Naive B cell (primary cell): ENCODE measurements around the gene MTMR1. TPM values are rescaled to one million over a fixed set of nuclear protein-coding genes. Genes with fewer than 3 reads are reported as not detected.
A peak's percentile ranks its signal among the peaks of the same experiment; 100 is the strongest.

ENCODE experiments used
- ATAC-seq, 2 donors: fragments of 150-1000 bp; cut with Tn5 transposase; 2 replicates each; pipeline ENCODE4 v1.10.0; 2021; ENCODE audit warnings: low read depth in 2 of 2, mild to moderate bottlenecking in 2 of 2, moderate library complexity in 2 of 2
- DNase-seq: peaks from one replicate; pipeline ENCODE4 v3.0.0; 2022
- H3K27ac Mint-ChIP-seq, 6 donors: one replicate each; pipeline ENCODE4 v1.8.0; 2020 to 2022; ENCODE audit warnings: mild to moderate bottlenecking in 6 of 6, mixed read lengths in 6 of 6, moderate library complexity in 5 of 6, inconsistent platforms in 2 of 6
- H3K27me3 Mint-ChIP-seq, 3 donors: one replicate each; pipeline ENCODE4 v1.8.0; 2021 to 2022; ENCODE audit warnings: mixed read lengths in 3 of 3, mild to moderate bottlenecking in 1 of 3
- H3K36me3 Mint-ChIP-seq, 2 donors: one replicate each; pipeline ENCODE4 v1.8.0; 2020 to 2022; ENCODE audit warnings: mixed read lengths in 2 of 2, inconsistent platforms in 1 of 2, mild to moderate bottlenecking in 1 of 2
- H3K4me1 Mint-ChIP-seq, 3 donors: one replicate each; pipeline ENCODE4 v1.8.0; 2020 to 2022; ENCODE audit warnings: mixed read lengths in 3 of 3, inconsistent platforms in 1 of 3, mild to moderate bottlenecking in 1 of 3, moderate library complexity in 1 of 3
- H3K4me3 Mint-ChIP-seq, 8 donors: one replicate each; pipeline ENCODE4 v1.8.0; 2020 to 2022; ENCODE audit warnings: mild to moderate bottlenecking in 8 of 8, mixed read lengths in 8 of 8, moderate library complexity in 8 of 8, inconsistent platforms in 2 of 8
- H3K9me3 Mint-ChIP-seq, 7 donors: one replicate each; pipeline ENCODE4 v1.8.0; 2020 to 2022; ENCODE audit warnings: mixed read lengths in 7 of 7, mild to moderate bottlenecking in 5 of 7, inconsistent platforms in 2 of 7, moderate library complexity in 1 of 7
- polyA plus RNA-seq, 6 donors: library from polyadenylated mRNA; unstranded; fragments of 300-500 nt; fragmentation: Illumina TruSeq; gene quantifications; one replicate each; pipeline ENCODE4 v1.2.3, GENCODE V29; 2021; ENCODE audit warnings: low read depth in 6 of 6

Gene MTMR1
- 10 to 100 TPM; 22.3 to 38.9 (median 34.5) TPM for polyA plus RNA-seq

DNA sequence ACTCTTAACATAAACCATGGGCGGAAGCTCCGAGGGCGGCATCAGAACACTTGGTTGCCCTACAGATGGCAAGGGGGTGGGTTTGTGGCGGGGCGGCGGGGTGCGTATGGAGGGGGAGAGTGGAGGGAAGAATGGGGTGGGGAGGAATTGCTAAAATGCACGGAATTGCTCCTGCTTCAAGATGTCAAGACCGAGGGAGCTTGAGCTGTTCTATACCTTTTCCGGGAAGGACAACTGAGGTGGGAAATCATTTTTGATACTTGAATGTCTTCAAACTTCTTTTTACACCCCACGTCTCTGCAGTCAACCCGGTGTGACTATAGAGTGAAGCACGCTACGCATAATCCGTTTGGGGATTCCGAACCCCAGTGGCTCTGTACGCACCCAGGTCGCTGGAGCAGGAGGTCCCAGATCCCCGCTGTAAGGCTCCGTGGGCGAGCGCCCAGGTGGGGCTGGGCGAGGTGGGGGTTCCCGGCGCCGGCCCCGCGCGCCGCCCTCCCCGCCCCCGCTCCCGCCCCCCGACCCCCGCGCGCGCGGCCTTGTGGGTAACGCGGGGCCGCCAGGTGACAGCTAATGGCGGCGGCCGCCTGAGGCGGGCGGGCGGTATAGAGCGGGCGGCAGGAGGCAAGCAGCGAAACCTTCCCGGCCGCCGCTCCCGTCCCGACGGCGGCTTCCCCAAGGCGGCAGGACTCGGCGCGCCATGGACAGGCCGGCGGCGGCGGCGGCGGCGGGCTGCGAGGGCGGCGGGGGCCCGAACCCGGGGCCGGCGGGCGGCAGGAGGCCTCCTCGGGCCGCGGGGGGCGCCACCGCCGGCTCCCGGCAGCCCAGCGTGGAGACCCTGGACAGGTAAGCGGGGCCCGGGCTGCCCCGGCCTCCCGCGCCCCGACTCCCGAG is at the start of gene MTMR1:
Gene MTMR1, plus strand, starts transcription at position 566 of the 894 bp plus-strand sequence. Its CDS starts 135 bp downstream, at position 701.
- peaks cover 43 to 66% (median 55%) of the 10 kb centered on the region in 3 donors for H3K4me1 Mint-ChIP-seq
- peaks cover 0 to 9% of the 10 kb centered on the region in 2 donors for H3K36me3 Mint-ChIP-seq
- H3K4me3 Mint-ChIP-seq = peak within 1 kb of the TSS; percentile 77 to 100 (median 95)

DNA sequence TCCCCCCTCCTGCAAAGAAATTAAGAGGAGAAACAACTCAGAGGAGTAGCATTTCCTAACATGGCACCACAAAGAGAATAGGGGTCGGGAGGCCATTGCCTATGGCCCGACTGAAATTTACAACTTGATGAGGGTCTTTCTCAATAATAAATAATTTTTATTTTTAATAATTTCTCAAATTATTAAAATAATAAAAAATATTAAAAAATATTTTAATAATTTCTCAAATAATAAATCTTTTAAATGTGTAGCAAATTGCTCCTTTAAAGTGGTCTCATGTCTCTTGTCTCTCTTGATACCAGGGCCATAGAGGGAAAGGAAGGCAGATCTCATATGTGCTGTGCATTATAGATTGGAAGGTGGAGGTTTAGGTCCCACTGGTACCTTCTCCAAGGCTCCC is 49.2 kb upstream of the MTMR1 start:
- Mint-ChIP-seq H3K9me3 (no peaks in the 10 kb centered on the region), H3K27me3 (no peaks in the 10 kb centered on the region), H3K36me3 (no peaks in the 10 kb centered on the region), H3K4me3 (no peak overlapping the region), H3K4me1 (no peaks in the 10 kb centered on the region), H3K27ac (no peak overlapping the region)
- DNase-seq = no peak
- no peak for ATAC-seq

More for the DNA sequence above, at the start of gene MTMR1:
- Mint-ChIP-seq H3K9me3 (peaks cover 0 to 5% (median 0%) of the 10 kb centered on the region in 7 donors), H3K27ac (peak within 1 kb of the TSS; percentile 94 to 100 (median 99)), H3K27me3 (no peaks in the 10 kb centered on the region)
- peak; percentile 66 for DNase-seq
- peak; percentile 60 to 62 for ATAC-seq

DNA sequence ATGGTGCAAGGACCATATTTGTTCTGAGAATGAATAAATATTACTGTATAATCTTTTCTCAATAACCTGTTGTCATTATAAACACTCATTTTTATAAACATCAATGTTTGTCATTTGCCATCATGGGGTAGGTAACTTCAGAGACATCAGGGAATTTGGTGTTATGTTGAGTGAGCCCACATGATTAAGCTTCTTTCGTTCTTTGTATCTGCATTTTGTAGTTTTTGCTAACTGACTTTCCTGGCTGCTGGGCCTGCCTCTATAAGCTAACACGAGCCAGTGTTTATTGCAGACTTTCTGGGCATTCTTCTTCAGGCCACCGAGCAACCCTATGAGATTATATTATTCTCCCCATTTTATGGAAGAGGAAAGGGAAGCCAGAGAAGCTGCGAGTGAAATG is 48.8 kb upstream of the MTMR1 start:
- ATAC-seq (no peak), DNase-seq (no peak)
- Mint-ChIP-seq H3K4me3 (no peak overlapping the region), H3K4me1 (no peaks in the 10 kb centered on the region), H3K27me3 (no peaks in the 10 kb centered on the region), H3K9me3 (no peaks in the 10 kb centered on the region), H3K36me3 (no peaks in the 10 kb centered on the region), H3K27ac (peak overlapping the region in 1 of 6 donors; percentile 57)

DNA sequence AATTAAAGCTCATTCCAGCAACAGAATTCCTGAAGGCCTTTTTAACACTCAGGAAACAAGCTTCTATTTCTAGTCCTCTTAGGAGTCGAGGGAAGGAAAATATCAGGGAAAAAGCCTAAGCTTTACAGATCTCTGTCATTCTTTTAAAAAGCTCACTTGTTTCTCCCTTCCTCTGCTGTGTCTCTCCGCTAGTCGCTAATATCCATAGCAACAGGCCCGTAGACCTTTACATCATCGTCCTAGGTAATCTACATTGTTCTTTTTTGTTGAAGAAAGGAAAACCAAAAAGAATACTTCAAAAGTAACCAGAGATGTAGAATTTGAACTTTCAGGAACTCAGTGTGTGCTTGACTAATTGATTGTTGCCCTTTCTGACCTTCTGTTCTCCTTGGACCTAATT is 45.9 kb upstream of the MTMR1 start:
- no peak for ATAC-seq
- DNase-seq = no peak
- Mint-ChIP-seq H3K36me3 (peaks cover 0 to 9% of the 10 kb centered on the region in 2 donors), H3K4me1 (no peaks in the 10 kb centered on the region), H3K27ac (no peak overlapping the region), H3K27me3 (no peaks in the 10 kb centered on the region), H3K4me3 (no peak overlapping the region), H3K9me3 (no peaks in the 10 kb centered on the region)

DNA sequence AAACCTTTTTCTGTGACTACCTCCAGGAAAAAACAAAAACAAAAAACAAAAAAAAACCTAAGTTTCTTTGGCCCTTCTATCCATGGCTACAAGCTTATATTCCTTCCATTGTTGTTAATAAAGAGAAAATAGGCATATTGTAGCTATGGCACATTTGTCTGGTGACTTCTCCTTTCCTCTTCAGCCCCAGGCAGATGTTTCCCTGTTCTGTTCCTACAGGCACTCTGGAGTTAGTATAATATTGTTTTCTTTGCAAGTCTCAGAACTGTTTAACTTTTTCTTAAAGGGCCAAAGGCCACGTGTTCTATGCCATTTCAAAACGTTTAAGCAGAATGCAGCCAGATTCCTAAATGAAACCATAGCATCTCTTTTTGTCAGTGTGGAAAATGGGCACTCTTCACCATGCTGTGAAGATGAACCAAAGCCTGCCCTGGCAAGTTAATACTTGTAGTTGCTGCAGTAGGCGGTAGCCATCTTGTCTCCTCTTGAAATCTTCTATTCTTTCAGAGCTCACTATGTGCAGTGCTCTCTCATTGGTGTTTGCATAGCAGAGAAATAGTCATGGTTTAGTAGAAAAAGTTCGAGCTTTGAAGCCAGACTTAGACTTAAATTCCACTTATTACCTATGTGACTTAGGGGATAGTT is 44.8 kb upstream of the MTMR1 start:
- ATAC-seq = no peak
- no peaks in the 10 kb centered on the region for H3K9me3 Mint-ChIP-seq
- no peaks in the 10 kb centered on the region for H3K27me3 Mint-ChIP-seq
- peaks cover 0 to 9% of the 10 kb centered on the region in 2 donors for H3K36me3 Mint-ChIP-seq
- no peak overlapping the region for H3K27ac Mint-ChIP-seq
- DNase-seq = no peak
- H3K4me1 Mint-ChIP-seq = no peaks in the 10 kb centered on the region
- no peak overlapping the region for H3K4me3 Mint-ChIP-seq

DNA sequence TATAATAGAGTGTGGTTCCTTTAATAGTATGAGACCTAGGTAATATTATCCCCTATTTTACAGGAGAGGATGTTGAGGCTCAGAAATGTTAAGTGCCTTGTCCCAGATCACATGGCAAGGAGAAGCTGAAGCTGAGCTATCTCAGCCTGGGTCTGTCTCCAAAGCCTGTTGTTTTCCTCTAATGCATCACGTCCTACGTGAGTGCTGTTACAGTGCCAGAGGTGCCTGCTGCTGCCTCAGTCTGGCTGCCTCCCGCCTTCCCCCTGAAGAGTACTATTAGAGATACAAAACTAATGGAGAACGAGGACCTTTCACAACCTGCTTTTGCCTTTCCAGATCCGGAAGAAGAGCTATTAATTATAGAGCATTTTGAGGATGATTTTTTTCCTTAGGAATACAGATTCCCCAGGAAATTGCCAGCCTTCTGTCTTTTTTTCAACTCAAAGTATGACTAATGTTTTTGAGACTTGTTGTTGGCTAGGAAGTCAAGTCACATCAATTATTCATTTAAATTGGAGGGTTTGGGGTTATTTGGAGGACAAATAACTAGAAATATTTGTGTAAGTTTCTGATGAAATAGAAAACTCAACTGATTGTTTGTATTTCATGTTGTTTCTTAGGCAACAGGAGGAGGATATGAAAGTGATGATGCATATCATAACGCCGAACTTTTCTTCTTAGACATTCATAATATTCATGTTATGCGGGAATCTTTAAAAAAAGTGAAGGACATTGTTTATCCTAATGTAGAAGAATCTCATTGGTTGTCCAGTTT is 43.9 kb upstream of the MTMR1 start:
- H3K27ac Mint-ChIP-seq = peak overlapping the region in 3 of 6 donors; percentile 10 to 70 (median 14)
- no peaks in the 10 kb centered on the region for H3K9me3 Mint-ChIP-seq
- DNase-seq (no peak), ATAC-seq (no peak)
- H3K27me3 Mint-ChIP-seq = no peaks in the 10 kb centered on the region
- H3K36me3 Mint-ChIP-seq = peaks cover 0 to 9% of the 10 kb centered on the region in 2 donors
- no peak overlapping the region for H3K4me3 Mint-ChIP-seq
- H3K4me1 Mint-ChIP-seq = no peaks in the 10 kb centered on the region

DNA sequence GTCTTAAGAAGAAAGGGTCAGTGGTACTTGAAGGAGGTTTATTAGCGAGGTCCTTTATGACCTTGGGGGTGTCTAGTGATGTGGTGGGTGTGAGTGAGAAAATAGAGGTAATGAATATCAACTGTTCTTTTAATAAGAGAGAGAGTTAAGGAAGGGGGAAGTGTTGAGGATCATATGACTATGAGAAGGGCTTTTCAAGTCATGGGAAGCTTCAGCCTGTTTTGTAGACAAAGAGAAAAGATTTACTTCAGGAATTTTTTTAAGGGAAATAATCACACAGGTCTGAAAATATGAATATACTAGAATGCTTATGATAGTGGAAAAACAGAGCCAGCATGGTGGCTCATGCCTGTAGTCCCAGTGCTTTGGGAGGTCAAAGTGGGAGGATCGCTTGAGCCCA is 41.3 kb upstream of the MTMR1 start:
- peaks cover 4 to 9% of the 10 kb centered on the region in 2 donors for H3K36me3 Mint-ChIP-seq

DNA sequence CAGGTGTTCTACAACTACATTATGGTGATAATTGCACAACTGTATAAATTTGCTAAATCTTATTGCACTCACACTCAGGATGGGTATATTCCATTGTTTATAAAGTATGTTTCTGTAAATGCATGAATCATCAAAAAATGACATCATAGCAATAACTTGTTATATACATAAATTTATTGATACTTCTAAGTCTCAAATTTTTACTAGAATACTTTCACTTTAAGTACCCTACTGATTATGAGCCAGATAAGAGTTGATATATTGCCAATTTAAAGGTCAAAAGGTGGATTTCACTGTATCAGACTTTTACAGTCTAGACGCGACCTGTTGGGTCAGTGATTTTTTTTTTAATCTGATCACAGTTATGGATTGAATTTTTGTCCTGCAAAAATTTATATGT is 37.4 kb upstream of the MTMR1 start:
- no peak overlapping the region for H3K4me3 Mint-ChIP-seq
- H3K4me1 Mint-ChIP-seq = no peaks in the 10 kb centered on the region
- H3K27ac Mint-ChIP-seq = no peak overlapping the region
- no peak for ATAC-seq
- H3K27me3 Mint-ChIP-seq = no peaks in the 10 kb centered on the region
- no peaks in the 10 kb centered on the region for H3K9me3 Mint-ChIP-seq
- H3K36me3 Mint-ChIP-seq = peaks cover 8 to 9% of the 10 kb centered on the region in 2 donors
- no peak for DNase-seq

More for the DNA sequence above, 41.3 kb upstream of the MTMR1 start:
- Mint-ChIP-seq H3K9me3 (no peaks in the 10 kb centered on the region), H3K27me3 (no peaks in the 10 kb centered on the region), H3K4me3 (no peak overlapping the region), H3K27ac (peak overlapping the region in 1 of 6 donors; percentile 67), H3K4me1 (no peaks in the 10 kb centered on the region)
- ATAC-seq (no peak), DNase-seq (no peak)

DNA sequence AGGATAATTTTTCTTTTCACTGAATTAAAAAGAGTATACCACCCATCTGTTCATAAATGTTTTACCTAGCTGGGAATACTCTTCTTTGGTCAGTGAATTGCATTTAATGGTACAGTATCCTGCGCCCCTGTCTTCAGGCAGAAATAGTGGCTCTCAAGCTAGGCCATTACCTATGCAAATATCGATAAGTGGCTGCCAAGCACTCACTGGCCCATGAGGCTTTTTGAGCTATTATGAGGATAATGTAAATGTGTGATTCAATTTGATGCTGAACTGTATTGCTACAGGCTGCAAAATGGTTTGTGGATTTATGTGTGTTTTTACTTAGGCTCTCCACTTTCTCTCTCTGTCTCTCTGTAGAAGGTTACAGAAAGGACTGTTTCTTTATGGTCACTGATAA is 30.1 kb upstream of the MTMR1 start:
- Mint-ChIP-seq H3K4me1 (no peaks in the 10 kb centered on the region), H3K27me3 (no peaks in the 10 kb centered on the region), H3K4me3 (no peak overlapping the region), H3K36me3 (peaks cover 13 to 27% of the 10 kb centered on the region in 2 donors), H3K9me3 (peaks cover 0 to 2% (median 0%) of the 10 kb centered on the region in 7 donors), H3K27ac (peak overlapping the region in 1 of 6 donors; percentile 71)
- DNase-seq = no peak
- no peak for ATAC-seq

DNA sequence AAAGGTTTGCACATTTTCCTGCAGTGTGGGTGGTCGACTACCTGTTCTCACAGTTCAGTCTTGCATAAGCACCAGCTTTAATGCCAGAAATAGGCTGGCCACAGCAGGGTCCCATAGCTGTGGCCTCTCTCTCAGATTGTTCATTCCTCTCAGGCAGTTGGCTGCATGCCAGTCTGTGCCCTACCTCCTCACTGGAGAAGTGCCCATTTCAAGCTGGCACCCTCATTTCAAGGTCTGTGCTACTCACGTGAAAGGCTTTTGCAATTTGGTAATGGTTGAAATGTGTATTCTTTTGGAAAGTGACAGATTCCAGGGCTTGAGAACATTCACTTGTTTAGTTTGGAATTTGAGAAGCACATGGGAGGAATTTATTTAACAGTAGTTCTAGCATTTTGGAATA is 28.9 kb upstream of the MTMR1 start:
- no peak for ATAC-seq
- Mint-ChIP-seq H3K27me3 (no peaks in the 10 kb centered on the region), H3K4me3 (no peak overlapping the region), H3K27ac (peak overlapping the region in 1 of 6 donors; percentile 72), H3K4me1 (no peaks in the 10 kb centered on the region), H3K9me3 (peaks cover 0 to 2% (median 0%) of the 10 kb centered on the region in 7 donors), H3K36me3 (peaks cover 15 to 27% of the 10 kb centered on the region in 2 donors)
- DNase-seq = no peak

DNA sequence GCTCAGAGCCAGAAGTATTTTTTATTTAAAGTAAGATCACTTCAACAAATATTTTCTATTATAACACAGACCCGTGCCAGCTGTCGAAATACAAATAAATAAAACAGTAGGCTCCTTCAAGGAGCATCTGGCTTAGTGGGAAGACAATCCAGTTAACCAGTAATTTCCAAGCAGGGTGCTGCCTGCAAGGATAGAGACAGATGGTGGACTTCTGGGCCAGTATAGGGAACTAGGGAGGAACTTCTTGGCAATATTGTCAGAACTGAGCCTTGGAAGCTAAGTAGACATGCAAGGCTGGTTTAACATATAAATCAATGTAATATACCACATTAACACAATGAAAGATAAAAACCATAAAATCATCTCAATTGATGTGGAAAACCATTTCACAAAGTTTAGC is 17.0 kb upstream of the MTMR1 start:
- Mint-ChIP-seq H3K4me3 (no peak overlapping the region), H3K36me3 (no peaks in the 10 kb centered on the region), H3K4me1 (no peaks in the 10 kb centered on the region), H3K27ac (no peak overlapping the region), H3K9me3 (peaks cover 0 to 6% (median 3%) of the 10 kb centered on the region in 7 donors), H3K27me3 (peaks cover 0 to 6% (median 0%) of the 10 kb centered on the region in 3 donors)
- no peak for ATAC-seq
- DNase-seq = no peak

DNA sequence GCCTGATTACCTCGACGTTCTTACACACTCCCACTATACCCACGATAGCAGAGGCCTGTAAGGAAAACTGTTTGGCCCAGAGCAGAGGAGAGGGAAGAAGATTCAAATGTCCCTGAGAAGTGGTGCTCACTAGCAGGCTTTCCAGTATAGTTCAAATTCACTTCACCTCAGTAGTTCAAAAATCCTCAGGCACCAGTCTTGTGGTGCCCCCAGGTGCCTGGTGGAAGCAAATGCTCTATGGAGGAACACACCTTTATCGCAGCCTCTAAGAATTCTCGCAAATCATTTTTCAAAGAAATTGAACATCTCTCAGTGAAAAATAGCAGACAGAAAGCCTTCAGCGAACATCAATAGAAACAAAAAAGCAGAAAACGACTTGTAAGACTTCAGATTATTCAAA is 12.2 kb upstream of the MTMR1 start:
- H3K36me3 Mint-ChIP-seq = no peaks in the 10 kb centered on the region
- peaks cover 0 to 5% (median 0%) of the 10 kb centered on the region in 3 donors for H3K4me1 Mint-ChIP-seq
- H3K9me3 Mint-ChIP-seq = peaks cover 0 to 6% (median 3%) of the 10 kb centered on the region in 7 donors
- H3K4me3 Mint-ChIP-seq = no peak overlapping the region
- H3K27ac Mint-ChIP-seq = no peak overlapping the region
- ATAC-seq (no peak), DNase-seq (no peak)
- H3K27me3 Mint-ChIP-seq = peaks cover 0 to 6% (median 0%) of the 10 kb centered on the region in 3 donors

DNA sequence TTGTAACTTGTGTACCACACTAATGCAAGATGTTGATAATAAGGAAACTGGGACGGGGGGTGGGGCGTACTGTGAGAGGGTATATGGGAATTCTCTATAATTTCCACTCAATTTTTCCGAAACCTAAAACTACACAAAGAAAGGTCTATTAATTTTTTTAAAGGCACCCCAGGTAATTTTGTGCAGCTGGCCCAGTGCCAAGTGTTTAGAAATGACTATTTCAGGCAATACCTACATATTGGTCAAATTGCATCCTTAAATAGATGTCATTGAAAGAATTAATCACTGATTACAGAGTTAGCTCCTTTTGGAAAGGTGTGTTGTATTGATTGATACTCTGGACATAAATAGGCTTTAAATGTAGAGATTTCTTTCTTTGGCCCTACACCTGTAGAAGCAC is 10.1 kb upstream of the MTMR1 start:
- ATAC-seq = no peak
- Mint-ChIP-seq H3K9me3 (peaks cover 0 to 6% (median 0%) of the 10 kb centered on the region in 7 donors), H3K27me3 (peaks cover 0 to 6% (median 0%) of the 10 kb centered on the region in 3 donors), H3K4me1 (peaks cover under 1 to 6% (median 1%) of the 10 kb centered on the region in 3 donors), H3K36me3 (no peaks in the 10 kb centered on the region), H3K4me3 (no peak overlapping the region), H3K27ac (no peak overlapping the region)
- DNase-seq = no peak
